Mesenchymal stem cell (in vitro differentiated cells and primary cell): ENCODE measurements around the gene KLHL6.

ENCODE experiments used
- DNase-seq: peaks from one replicate; pipeline ENCODE4 v3.0.0-alpha.2; 2013
- H2AFZ ChIP-seq: one replicate; pipeline ENCODE4 v1.6.1; 2013; ENCODE audit warnings: low read depth, mild to moderate bottlenecking, control low read depth, inconsistent platforms, low read length, moderate library complexity
- H2AK5ac ChIP-seq: 2 replicates; pipeline ENCODE4 v1.6.1; 2013; ENCODE audit warnings: low read length, moderate library complexity, mild to moderate bottlenecking, inconsistent platforms; ENCODE audit not compliant: severe bottlenecking
- H2BK120ac ChIP-seq: one replicate; pipeline ENCODE4 v1.6.1; 2013; ENCODE audit warnings: low read depth, mild to moderate bottlenecking, inconsistent platforms, low read length, moderate library complexity
- H2BK12ac ChIP-seq, 2 experiments: one replicate each; pipeline ENCODE4 v1.6.1; 2013; ENCODE audit warnings: inconsistent platforms in 2 of 2, low read length in 2 of 2, mild to moderate bottlenecking in 2 of 2, moderate library complexity in 2 of 2, control low read depth in 1 of 2
- H2BK15ac ChIP-seq: one replicate; pipeline ENCODE4 v1.6.1; 2013; ENCODE audit warnings: mild to moderate bottlenecking, low read depth, inconsistent platforms; ENCODE audit not compliant: poor library complexity, severe bottlenecking
- H2BK5ac ChIP-seq: 2 replicates; pipeline ENCODE4 v1.6.1; 2013; ENCODE audit warnings: low read depth, mild to moderate bottlenecking, low read length, control low read depth, inconsistent platforms; ENCODE audit not compliant: poor library complexity, severe bottlenecking
- H3K14ac ChIP-seq, 2 experiments: one replicate each; pipeline ENCODE4 v1.6.1; 2013; ENCODE audit warnings: inconsistent platforms in 2 of 2, low read length in 2 of 2, control low read depth in 1 of 2, mild to moderate bottlenecking in 1 of 2, moderate library complexity in 1 of 2
- H3K18ac ChIP-seq, 2 experiments: one replicate each; pipeline ENCODE4 v1.6.1; 2013; ENCODE audit warnings: inconsistent platforms in 2 of 2, low read length in 2 of 2, control low read depth in 1 of 2, low read depth in 1 of 2, mild to moderate bottlenecking in 1 of 2
- H3K23ac ChIP-seq, 2 experiments: one replicate each; pipeline ENCODE4 v1.6.1; 2013; ENCODE audit warnings: inconsistent platforms in 2 of 2, low read length in 2 of 2, mild to moderate bottlenecking in 2 of 2, moderate library complexity in 2 of 2, control low read depth in 1 of 2
- H3K27ac ChIP-seq: 2 replicates; pipeline ENCODE4 v1.5.1; 2013; ENCODE audit warnings: mild to moderate bottlenecking, moderate library complexity, low read length, control low read depth, inconsistent platforms; ENCODE audit not compliant: poor library complexity, severe bottlenecking
- H3K27me3 ChIP-seq, 2 experiments: 2 replicates each; pipeline versions ENCODE4 v1.6.1 to v1.7.0; 2013; ENCODE audit warnings: low read length in 2 of 2, mild to moderate bottlenecking in 2 of 2, moderate library complexity in 2 of 2, control low read depth in 1 of 2, inconsistent platforms in 1 of 2; ENCODE audit not compliant: control insufficient read depth in 1 of 2, insufficient read depth in 1 of 2
- H3K36me3 ChIP-seq, 2 experiments: 2 replicates each; pipeline versions ENCODE4 v1.6.1 to v1.7.0; 2013; ENCODE audit warnings: low read length in 2 of 2, control low read depth in 1 of 2, inconsistent platforms in 1 of 2, low read depth in 1 of 2, mild to moderate bottlenecking in 1 of 2; ENCODE audit not compliant: insufficient read depth in 2 of 2, control insufficient read depth in 1 of 2
- H3K4ac ChIP-seq, 2 experiments: one replicate each; pipeline ENCODE4 v1.6.1; 2013; ENCODE audit warnings: inconsistent platforms in 2 of 2, low read length in 2 of 2, mild to moderate bottlenecking in 2 of 2, moderate library complexity in 2 of 2, control low read depth in 1 of 2, low read depth in 1 of 2
- H3K4me1 ChIP-seq: 2 replicates; pipeline ENCODE4 v1.6.1; 2013; ENCODE audit warnings: low read depth, low read length, control low read depth; ENCODE audit not compliant: control insufficient read depth, insufficient read depth
- H3K4me2 ChIP-seq: 2 replicates; pipeline ENCODE4 v1.6.1; 2013; ENCODE audit warnings: low read length, mild to moderate bottlenecking, inconsistent platforms; ENCODE audit not compliant: poor library complexity, severe bottlenecking
- H3K4me3 ChIP-seq, 2 experiments: 2 replicates each; pipeline versions ENCODE4 v1.5.1 to v1.7.0; 2013; ENCODE audit warnings: low read length in 2 of 2, mild to moderate bottlenecking in 2 of 2, control low read depth in 1 of 2, low read depth in 1 of 2; ENCODE audit not compliant: insufficient read depth in 1 of 2
- H3K79me1 ChIP-seq: replicated peaks from 2 replicates; pipeline ENCODE4 v1.6.1; 2013; ENCODE audit warnings: mild to moderate bottlenecking, control low read depth, low read length, inconsistent platforms; ENCODE audit not compliant: poor library complexity, severe bottlenecking
- H3K9ac ChIP-seq: 2 replicates; pipeline ENCODE4 v1.7.0; 2013; ENCODE audit warnings: mild to moderate bottlenecking, low read length, moderate library complexity
- H3K9me3 ChIP-seq: 2 replicates; pipeline ENCODE4 v1.7.0; 2013; ENCODE audit warnings: mild to moderate bottlenecking, low read length; ENCODE audit not compliant: control insufficient read depth
- H4K8ac ChIP-seq: one replicate; pipeline ENCODE4 v1.6.1; 2013; ENCODE audit warnings: inconsistent platforms, mild to moderate bottlenecking, low read length, moderate library complexity
- H4K91ac ChIP-seq: one replicate; pipeline ENCODE4 v1.6.1; 2013; ENCODE audit warnings: mild to moderate bottlenecking, low read length, inconsistent platforms
- WGBS: methylation state at CpG from one replicate; pipeline ENCODE4 v1.1.7; 2013; ENCODE audit warnings: mixed read lengths; 5-methylcytosine and 5-hydroxymethylcytosine counted together

Gene KLHL6

DNA sequence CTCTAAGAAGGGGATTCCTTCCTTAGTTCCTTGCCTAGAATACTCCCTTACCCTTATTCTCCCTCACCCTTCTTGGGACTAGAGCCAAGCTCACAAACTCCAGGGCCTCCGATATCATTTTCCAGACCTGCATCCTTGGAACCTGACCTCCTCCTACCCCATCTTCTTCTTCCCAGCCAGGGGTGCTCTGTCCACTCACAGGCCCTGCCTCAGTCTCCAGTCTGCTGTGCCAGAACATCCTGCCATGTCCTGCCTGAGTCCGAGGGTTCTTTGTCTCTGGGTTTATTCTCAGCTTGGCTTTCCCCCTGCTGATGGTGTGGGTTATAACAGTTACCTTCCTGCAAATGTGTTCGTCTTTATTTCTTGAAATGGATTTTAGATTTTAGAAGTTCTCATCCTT, 67.2 kb downstream of the KLHL6 start:
- H3K4ac ChIP-seq = no peak overlapping the region
- H4K91ac ChIP-seq = no peak overlapping the region
- no peak overlapping the region for H3K27ac ChIP-seq
- H3K4me2 ChIP-seq = no peak overlapping the region
- H3K4me1 ChIP-seq = peaks cover 2% of the 10 kb centered on the region
- H3K4me3 ChIP-seq = no peak overlapping the region
- peaks cover 0 to 7% of the 10 kb centered on the region in 2 experiments for H3K27me3 ChIP-seq
- no peak overlapping the region for H3K14ac ChIP-seq
- no peak for DNase-seq
- H2BK120ac ChIP-seq = no peak overlapping the region
- H2BK12ac ChIP-seq = no peak overlapping the region
- H3K79me1 ChIP-seq = no peaks in the 10 kb centered on the region
- no peaks in the 10 kb centered on the region for H3K9me3 ChIP-seq
- no peak overlapping the region for H2AK5ac ChIP-seq
- no peak overlapping the region for H2BK15ac ChIP-seq
- H3K18ac ChIP-seq = no peak overlapping the region
- no peak overlapping the region for H3K9ac ChIP-seq
- H3K23ac ChIP-seq = no peak overlapping the region
- H2BK5ac ChIP-seq = no peak overlapping the region
- no peaks in the 10 kb centered on the region for H3K36me3 ChIP-seq
- H2AFZ ChIP-seq = no peak overlapping the region
- WGBS = 96% methylated on average over 3 of the region's 3 CpGs
- H4K8ac ChIP-seq = no peak overlapping the region

- no peaks in the 10 kb centered on the region for H3K36me3 ChIP-seq
- no peak overlapping the region for H2BK5ac ChIP-seq
- no peak overlapping the region for H2AK5ac ChIP-seq
- DNase-seq = no peak
- no peak overlapping the region for H3K27ac ChIP-seq
- H3K23ac ChIP-seq = no peak overlapping the region
- no peak overlapping the region for H4K91ac ChIP-seq
- H3K18ac ChIP-seq = no peak overlapping the region
- H2BK12ac ChIP-seq = no peak overlapping the region
- no peak overlapping the region for H4K8ac ChIP-seq
- no peak overlapping the region for H3K4me3 ChIP-seq
- no peak overlapping the region for H3K14ac ChIP-seq
- no peaks in the 10 kb centered on the region for H3K9me3 ChIP-seq
- H3K27me3 ChIP-seq = peaks cover 0 to 7% of the 10 kb centered on the region in 2 experiments
- no peak overlapping the region for H2BK120ac ChIP-seq
- H2BK15ac ChIP-seq = no peak overlapping the region
- no peak overlapping the region for H2AFZ ChIP-seq
- peaks cover 2% of the 10 kb centered on the region for H3K4me1 ChIP-seq
- no peak overlapping the region for H3K9ac ChIP-seq
- H3K4ac ChIP-seq = no peak overlapping the region
- no peaks in the 10 kb centered on the region for H3K79me1 ChIP-seq
- WGBS = 92% methylated on average over 6 of the region's 6 CpGs
- no peak overlapping the region for H3K4me2 ChIP-seq
Observed at GRCh38 chr3:183487896-183488295, 67.6 kb downstream of the KLHL6 start.

DNA sequence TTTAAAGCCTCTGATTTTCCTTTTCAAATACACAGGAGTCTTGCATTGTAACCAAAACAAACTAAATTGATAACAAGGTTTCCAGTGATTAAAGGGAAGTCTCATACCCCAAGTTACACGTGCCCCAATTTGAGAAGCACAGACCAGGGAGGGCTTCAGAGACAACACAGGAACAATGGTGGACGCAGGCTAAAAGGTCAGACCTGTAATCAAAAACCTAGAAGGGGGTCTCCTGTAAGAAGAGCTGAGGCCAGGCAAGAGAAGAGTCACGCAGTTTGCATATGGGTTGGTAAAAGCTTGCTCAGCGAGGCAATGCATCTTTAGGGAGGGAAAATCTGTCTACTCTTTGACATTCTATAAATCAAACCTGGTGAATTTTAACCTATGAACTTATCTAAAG, 68.5 kb downstream of the KLHL6 start:
- Histone ChIP-seq H3K9me3 (no peaks in the 10 kb centered on the region), H3K79me1 (no peaks in the 10 kb centered on the region), H3K14ac (no peak overlapping the region), H2AK5ac (no peak overlapping the region), H3K4ac (no peak overlapping the region), H3K27me3 (peaks cover 0 to 7% of the 10 kb centered on the region in 2 experiments), H3K36me3 (no peaks in the 10 kb centered on the region), H3K9ac (no peak overlapping the region), H4K8ac (no peak overlapping the region), H2BK5ac (no peak overlapping the region), H3K4me2 (no peak overlapping the region), H3K4me1 (no peaks in the 10 kb centered on the region), H2BK15ac (no peak overlapping the region), H2BK120ac (no peak overlapping the region), H2AFZ (no peak overlapping the region), H3K23ac (no peak overlapping the region), H4K91ac (no peak overlapping the region), H3K4me3 (no peak overlapping the region), H3K18ac (no peak overlapping the region), H2BK12ac (no peak overlapping the region), H3K27ac (no peak overlapping the region)
- no peak for DNase-seq
- 81% methylated on average over 4 of the region's 4 CpGs for WGBS

DNA sequence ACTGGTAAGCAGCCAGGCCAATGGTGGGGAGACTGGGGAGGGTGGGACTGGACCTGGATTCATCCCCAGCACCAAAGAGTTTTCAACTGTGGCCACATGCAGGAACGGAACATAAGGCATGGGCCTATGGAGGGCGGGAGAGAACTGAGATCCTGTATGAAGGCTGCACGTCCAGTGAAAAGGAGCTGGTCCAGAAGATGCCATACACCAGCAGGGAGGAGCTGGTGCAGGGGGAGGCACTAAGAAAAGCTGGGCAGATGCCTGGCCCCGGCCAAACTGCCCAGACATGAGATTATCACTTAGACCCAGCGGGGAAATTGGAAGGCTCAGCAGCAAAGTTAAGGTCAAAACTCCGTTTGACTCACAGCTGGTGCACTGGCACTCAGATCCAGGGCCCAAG, 69.0 kb downstream of the KLHL6 start:
- WGBS = 91% methylated on average over 6 of the region's 6 CpGs
- no peak overlapping the region for H3K4me2 ChIP-seq

More for the DNA sequence above, 69.0 kb downstream of the KLHL6 start:
- Histone ChIP-seq H2AK5ac (no peak overlapping the region), H2BK120ac (no peak overlapping the region), H3K18ac (no peak overlapping the region), H3K79me1 (no peaks in the 10 kb centered on the region), H2BK15ac (no peak overlapping the region), H2AFZ (no peak overlapping the region), H2BK5ac (no peak overlapping the region), H3K14ac (no peak overlapping the region), H4K8ac (no peak overlapping the region), H3K27me3 (peaks cover 0 to 7% of the 10 kb centered on the region in 2 experiments), H3K36me3 (no peaks in the 10 kb centered on the region), H3K23ac (no peak overlapping the region), H2BK12ac (no peak overlapping the region), H3K4me3 (no peak overlapping the region), H3K9ac (no peak overlapping the region), H3K27ac (no peak overlapping the region), H3K4me1 (no peaks in the 10 kb centered on the region), H3K4ac (no peak overlapping the region), H4K91ac (no peak overlapping the region), H3K9me3 (no peaks in the 10 kb centered on the region)
- no peak for DNase-seq
